K562 (cell line): Measurements from ENCODE around the gene FAM72C. TPM values are rescaled to one million over a fixed set of nuclear protein-coding genes. Genes with fewer than 3 reads are reported as not detected.
"Not testable (repeated sequence)": the region's sequence is repeated elsewhere in the genome, so short reads cannot be mapped to it uniquely, and the experiment has no call there.

Source experiments
- ATAC-seq: fragments of 200-7000 bp; cut with Tn5 transposase; 3 replicates; pipeline ENCODE4 v1.9.1; 2020; ENCODE audit warnings: moderate library complexity
- BruUV-seq: library from RNA; stranded (reverse); fragments of 400-500 nt; replicated peaks from 2 replicates; lab custom pipeline; 2021; lab: Mats Ljungman, UMichigan
- CTCF ChIA-PET: fragments of 300-600 bp; formaldehyde crosslinking; extraction: SDS; loops from one replicate; lab custom pipeline; 2021; ENCODE audit warnings: low intra/inter-chr PET ratio; lab: Yijun Ruan, JAX
- POLR2A ChIA-PET: fragments of 300-600, 350-650 bp; sonication (Branson Sonifier 250); formaldehyde crosslinking; extraction: SDS; loops from one replicate; lab custom pipeline; 2021; ENCODE audit warnings: antibody characterized with exemption, inconsistent platforms; lab: Yijun Ruan, JAX
- DNase-seq, 4 experiments: peaks; one replicate each; pipeline versions ENCODE4 v3.0.0 to v3.0.0-alpha.2; 2011 to 2018; ENCODE audit warnings: low spot score in 3 of 4, mixed read lengths in 3 of 4; ENCODE audit errors: extremely low read depth in 1 of 4
- FAIRE-seq: peaks from 2 replicates; lab custom pipeline; 2011; peaks lifted over from hg19 to GRCh38; lab: Jason Lieb, UNC
- H2AFZ ChIP-seq: 2 replicates; pipeline ENCODE4 v1.6.0; 2011; ENCODE audit warnings: low read depth, low read length, control low read depth, inconsistent platforms
- H3K27ac ChIP-seq: fragments of 200-600 bp; 3 replicates; pipeline ENCODE4 v1.8.0; 2011; ENCODE audit warnings: low read depth, mild to moderate bottlenecking, control low read depth, inconsistent platforms, low read length, moderate library complexity, mixed read lengths; ENCODE audit errors: extremely low read depth
- H3K27me3 ChIP-seq, 2 experiments: fragments of 300-600 bp in 1 of 2; 2 replicates in 1 of 2; 3 replicates in 1 of 2; pipeline versions ENCODE4 v1.6.0 to v1.8.0; 2011; ENCODE audit warnings: inconsistent platforms in 2 of 2, low read length in 2 of 2, mild to moderate bottlenecking in 1 of 2, mixed read lengths in 1 of 2, moderate library complexity in 1 of 2; ENCODE audit not compliant: control insufficient read depth in 2 of 2, insufficient read depth in 2 of 2
- H3K36me3 ChIP-seq: fragments of 300-600 bp; 3 replicates; pipeline ENCODE4 v1.8.0; 2011; ENCODE audit warnings: mild to moderate bottlenecking, low read length, inconsistent platforms; ENCODE audit not compliant: control insufficient read depth, insufficient read depth
- H3K4me1 ChIP-seq, 2 experiments: fragments of 200-600 bp in 1 of 2; replicated peaks in 1 of 2; 2 replicates in 1 of 2; 3 replicates in 1 of 2; pipeline versions ENCODE4 v1.5.1 to v1.8.0; 2011; ENCODE audit warnings: inconsistent platforms in 2 of 2, low read length in 2 of 2, mild to moderate bottlenecking in 1 of 2, mixed read lengths in 1 of 2, moderate library complexity in 1 of 2; ENCODE audit not compliant: control insufficient read depth in 2 of 2, insufficient read depth in 2 of 2
- H3K4me2 ChIP-seq: 2 replicates; pipeline ENCODE4 v1.6.1; 2011; ENCODE audit warnings: low read length, control low read depth, inconsistent platforms, mixed read lengths; ENCODE audit not compliant: insufficient read depth
- H3K4me3 ChIP-seq: fragments of 200-600 bp; sonication (generic), shearing (Covaris generic); 2 replicates; pipeline ENCODE4 v1.5.1; 2016; ENCODE audit warnings: control low read depth, inconsistent platforms
- H3K79me2 ChIP-seq: fragments of 200-600 bp; 3 replicates; pipeline ENCODE4 v1.8.0; 2011; ENCODE audit warnings: low read length, inconsistent platforms; ENCODE audit not compliant: control insufficient read depth, insufficient read depth
- H3K9ac ChIP-seq, 2 experiments: 2 replicates each; pipeline versions ENCODE4 v1.6.0 to v1.6.1; 2011; ENCODE audit warnings: low read depth in 2 of 2, low read length in 2 of 2, control low read depth in 1 of 2, inconsistent platforms in 1 of 2, mild to moderate bottlenecking in 1 of 2, mixed read lengths in 1 of 2; ENCODE audit not compliant: insufficient read depth in 1 of 2
- H3K9me1 ChIP-seq: one replicate; pipeline ENCODE4 v1.6.0; 2011; ENCODE audit warnings: inconsistent platforms, mild to moderate bottlenecking, low read length, moderate library complexity; ENCODE audit not compliant: control insufficient read depth, insufficient read depth
- H3K9me3 ChIP-seq: replicated peaks from 2 replicates; pipeline ENCODE4 v1.5.1; 2011; ENCODE audit warnings: low read depth, low read length, inconsistent platforms; ENCODE audit not compliant: control insufficient read depth, insufficient read depth
- H4K20me1 ChIP-seq: replicated peaks from 2 replicates; pipeline ENCODE4 v1.6.1; 2011; ENCODE audit warnings: low read length, inconsistent platforms, mixed read lengths; ENCODE audit not compliant: control insufficient read depth, insufficient read depth
- WGBS: fragments of 100-300 bp; shearing (Covaris generic); methylation state at CpG from one replicate; pipeline ENCODE4 v1.1.6; 2016; ENCODE audit warnings: low coverage, mixed read lengths; ENCODE audit not compliant: insufficient coverage; ENCODE audit errors: missing lambda C conversion rate; 5-methylcytosine and 5-hydroxymethylcytosine counted together
- in situ Hi-C: fragments of 300-500 bp; cut with MboI; formaldehyde crosslinking; loops from 4 replicates; pipeline ENCODE4 v1.15.0; 2018; ENCODE audit warnings: inconsistent platforms, mixed read lengths
- intact Hi-C: fragments of 100-400 bp; cut with micrococcal nuclease; formaldehyde crosslinking; loops from 2 replicates; pipeline ENCODE4 v1.14.2; 2022
- polyA plus RNA-seq, 8 experiments: library from polyadenylated mRNA; depleted of rRNA in 4 of 8; stranded (reverse) in 5 of 8; unstranded in 3 of 8; fragments of >200 nt; fragmentation: Nextera tagmentation in 2 of 8; fragmentation: Illumina TruSeq in 1 of 8; extraction: Ambion mirVana in 2 of 8; extraction: Trizol in 1 of 8; gene quantifications; 2 replicates each; pipeline versions ENCODE4 v1.2.1 to v1.2.3, GENCODE V29; 2011 to 2014; ENCODE audit warnings: inconsistent platforms in 1 of 8, missing spikeins in 1 of 8
- small RNA-seq: library from RNA; depleted of rRNA; stranded (forward); fragments of <200 nt; gene quantifications from one replicate; pipeline ENCODE3, GENCODE V24; 2014
- total RNA-seq, 7 experiments: library from RNA; depleted of rRNA in 6 of 7; stranded (reverse); fragments of >200 nt in 6 of 7; fragmentation: Illumina TruSeq in 2 of 7; extraction: Trizol in 2 of 7; gene quantifications; 2 replicates each; pipeline versions ENCODE4 v1.2.1 to v1.2.3, GENCODE V29; 2011 to 2021; ENCODE audit warnings: low replicate concordance in 1 of 7

FAM72C gene
- total and polyA plus RNA-seq, 9 of the 15 experiments (the other 6 are each of a cell fraction or from before 2014, with no cell fraction given), result 4.5 to 43.5 (median 19.6) TPM

DNA sequence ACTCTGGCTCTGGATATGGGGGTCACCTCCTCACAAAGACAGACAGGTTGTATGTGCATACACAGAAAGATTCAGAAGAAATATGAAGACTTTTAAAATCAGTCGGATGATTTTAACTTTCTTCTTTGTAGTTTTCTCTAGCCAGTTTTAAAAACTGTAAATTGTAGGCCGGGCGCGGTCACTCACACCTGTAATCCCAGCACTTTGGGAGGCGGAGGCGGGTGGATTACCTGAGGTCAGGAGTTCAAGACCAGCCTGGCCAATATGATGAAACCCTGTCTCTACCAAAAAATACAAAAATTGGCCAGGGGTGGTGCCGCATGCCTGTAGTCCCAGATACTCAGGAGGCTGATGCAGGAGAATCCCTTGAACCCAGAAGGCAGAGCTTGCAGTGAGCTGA lies 58.1 kb downstream of the FAM72C start:
- H4K20me1 ChIP-seq, ATAC-seq, H3K36me3 ChIP-seq, H3K27ac ChIP-seq, H3K9ac ChIP-seq, H3K4me1 ChIP-seq, in situ Hi-C loops, H3K27me3 ChIP-seq, FAIRE-seq, intact Hi-C loops, H2AFZ ChIP-seq, DNase-seq, H3K4me2 ChIP-seq, H3K79me2 ChIP-seq, H3K9me3 ChIP-seq, H3K4me3 ChIP-seq, CTCF ChIA-PET, H3K9me1 ChIP-seq, POLR2A ChIA-PET, BruUV-seq: not testable (repeated sequence)
- WGBS, result 76% methylated on average over 6 of the region's 7 CpGs

Small RNA genes within 50 kb of the gene (small RNA-seq; reads per million reads assigned to genes)
- gene HIST2H3PS2, result not detected
